NCI-H1417 (cell line): ENCODE data around the gene CAGE1.
A peak's percentile ranks its signal among the peaks of the same experiment; 100 is the strongest.
"Not testable (repeated sequence)": the region's sequence is repeated elsewhere in the genome, so short reads cannot be mapped to it uniquely, and the experiment has no call there.

Experiments used
- DNase-seq, 3 experiments: peaks; one replicate each; lab custom pipeline; 2025; lab: John Stamatoyannopoulos, UW

The CAGE1 gene

GRCh38 chr6:7409740-7410139, 20.2 kb upstream of the CAGE1 start:
- no peak for DNase-seq

GRCh38 chr6:7406743-7407142, 17.2 kb upstream of the CAGE1 start:
- DNase-seq: no peak

- DNase-seq: no peak
Measured at GRCh38 chr6:7404546-7404945, 15.0 kb upstream of the CAGE1 start.

- DNase-seq: no peak
Measured at GRCh38 chr6:7402716-7403115, 13.2 kb upstream of the CAGE1 start.

GRCh38 chr6:7401075-7401474, 11.5 kb upstream of the CAGE1 start:
- DNase-seq: no peak

- no peak for DNase-seq
Measured at GRCh38 chr6:7392402-7392801, 2.9 kb upstream of the CAGE1 start.

GRCh38 chr6:7391151-7391550, 1.6 kb upstream of the CAGE1 start:
- no peak for DNase-seq

GRCh38 chr6:7390226-7390878, 810 bp upstream of the CAGE1 start:
- peak in 1 of 3 experiments; percentile 23 for DNase-seq

GRCh38 chr6:7389162-7389450, 436 bp downstream of the CAGE1 start:
- DNase-seq: peak in 1 of 3 experiments; percentile 56

- no peak for DNase-seq
Measured at GRCh38 chr6:7381092-7381491, 8.4 kb downstream of the CAGE1 start.

GRCh38 chr6:7378740-7379139, 10.8 kb downstream of the CAGE1 start:
- DNase-seq: no peak

- DNase-seq: no peak
Measured at GRCh38 chr6:7377961-7378360, 11.6 kb downstream of the CAGE1 start.

- peak in 1 of 3 experiments; percentile 35 for DNase-seq
Measured at GRCh38 chr6:7373739-7374138, 15.8 kb downstream of the CAGE1 start.

GRCh38 chr6:7367408-7367807, 22.1 kb downstream of the CAGE1 start:
- DNase-seq: no peak

GRCh38 chr6:7351916-7352315, 37.6 kb downstream of the CAGE1 start:
- not testable (repeated sequence) for DNase-seq

- DNase-seq: not testable (repeated sequence)
Measured at GRCh38 chr6:7350591-7350990, 39.0 kb downstream of the CAGE1 start.

GRCh38 chr6:7347551-7347997, 42.0 kb downstream of the CAGE1 start:
- DNase-seq: peak in 2 of 3 experiments; percentile 31 to 56

GRCh38 chr6:7344773-7345450, 44.6 kb downstream of the CAGE1 start:
- not testable (repeated sequence) for DNase-seq

GRCh38 chr6:7343546-7344475, 45.7 kb downstream of the CAGE1 start:
- DNase-seq: no peak

- no peak for DNase-seq
Measured at GRCh38 chr6:7341989-7342742, 47.4 kb downstream of the CAGE1 start.

- DNase-seq: no peak
Measured at GRCh38 chr6:7341271-7341670, 48.3 kb downstream of the CAGE1 start.
